Upper lobe of left lung (tissue), 4 donors: ENCODE data around the gene IKZF5.

Experiments used
- CTCF ChIP-seq, 6 experiments: fragments of 450-650 bp in 4 of 6; fragments of 200-600 bp in 2 of 6; sonication (generic) in 2 of 6; IDR thresholded peaks; one replicate each; pipeline ENCODE4 v1.5.1; 2016 to 2019; ENCODE audit warnings: antibody characterized with exemption in 6 of 6
- POLR2A ChIP-seq, 4 donors: fragments of 450-650 bp; IDR thresholded peaks; one replicate each; pipeline ENCODE4 v1.5.1; 2016 to 2017; ENCODE audit warnings: antibody characterized with exemption in 4 of 4, mild to moderate bottlenecking in 2 of 4
- POLR2AphosphoS5 ChIP-seq, 2 donors: sonication (generic); formaldehyde crosslinking; IDR thresholded peaks; one replicate each; pipeline ENCODE4 v1.5.1; 2017; ENCODE audit warnings: antibody characterized with exemption in 2 of 2

- TF ChIP-seq POLR2A (IDR thresholded peaks at IDR 0.05) (no peak), CTCF (IDR thresholded peaks at IDR 0.05) (no peak), POLR2AphosphoS5 (IDR thresholded peaks at IDR 0.05) (no peak)
Observed at GRCh38 chr10:123044391-123044790, 35.8 kb upstream of the IKZF5 start.
